ENCODE measurements around the gene KCNE4.

The KCNE4 gene

GRCh38 chr2:223060201-223060825 lies 8.3 kb downstream of the KCNE4 start:
- no peak for ATAC-seq (ENCODE audit: insufficient read depth, low read depth)
- TF ChIP-seq CTCF (IDR thresholded peaks at IDR 0.05; ENCODE audit: borderline replicate concordance, extremely low read depth, low read length, poor library complexity, severe bottlenecking) (no peak), EZH2 (IDR thresholded peaks at IDR 0.05; ENCODE audit: borderline replicate concordance, low read depth, low read length, severe bottlenecking) (no peak)
- H3K4me2 ChIP-seq (ENCODE audit: insufficient read depth, low read length), result no peak overlapping the region
- no peaks in the 10 kb centered on the region for H3K9me3 ChIP-seq (ENCODE audit: insufficient read depth, low read length, severe bottlenecking)
- no peak overlapping the region for H3K27ac ChIP-seq (ENCODE audit: low read length)
- DNase-seq, result no peak
- H3K4me3 ChIP-seq (ENCODE audit: low read depth in 1 of 2, low read length in 2 of 2), result no peak overlapping the region
- no peaks in the 10 kb centered on the region for H4K20me1 ChIP-seq (ENCODE audit: insufficient read depth, low read length)
- no peaks in the 10 kb centered on the region for H3K4me1 ChIP-seq (ENCODE audit: insufficient read depth, low read length)
- H3K27me3 ChIP-seq (ENCODE audit: insufficient read depth, low read length, poor library complexity), result peaks cover 3% of the 10 kb centered on the region
- no peaks in the 10 kb centered on the region for H3K36me3 ChIP-seq (ENCODE audit: insufficient read depth, low read length)
- H3K79me2 ChIP-seq (ENCODE audit: insufficient read depth, low read length), result no peaks in the 10 kb centered on the region
- no peak overlapping the region for H2AFZ ChIP-seq (ENCODE audit: low read depth, low read length)
- no peak overlapping the region for H3K9ac ChIP-seq (ENCODE audit: low read depth, low read length)

- Histone ChIP-seq H3K27ac (ENCODE audit: low read length) (no peak overlapping the region), H2AFZ (ENCODE audit: low read depth, low read length) (no peak overlapping the region), H3K4me3 (ENCODE audit: low read depth in 1 of 2, low read length in 2 of 2) (no peak overlapping the region), H3K79me2 (ENCODE audit: insufficient read depth, low read length) (no peaks in the 10 kb centered on the region), H3K36me3 (ENCODE audit: insufficient read depth, low read length) (no peaks in the 10 kb centered on the region), H3K4me1 (ENCODE audit: insufficient read depth, low read length) (no peaks in the 10 kb centered on the region), H3K9me3 (ENCODE audit: insufficient read depth, low read length, severe bottlenecking) (no peaks in the 10 kb centered on the region), H3K4me2 (ENCODE audit: insufficient read depth, low read length) (no peak overlapping the region), H3K9ac (ENCODE audit: low read depth, low read length) (no peak overlapping the region), H3K27me3 (ENCODE audit: insufficient read depth, low read length, poor library complexity) (peaks cover 3% of the 10 kb centered on the region), H4K20me1 (ENCODE audit: insufficient read depth, low read length) (no peaks in the 10 kb centered on the region)
- DNase-seq (no peak), ATAC-seq (ENCODE audit: insufficient read depth, low read depth) (no peak)
- TF ChIP-seq CTCF (IDR thresholded peaks at IDR 0.05; ENCODE audit: borderline replicate concordance, extremely low read depth, low read length, poor library complexity, severe bottlenecking) (no peak), EZH2 (IDR thresholded peaks at IDR 0.05; ENCODE audit: borderline replicate concordance, low read depth, low read length, severe bottlenecking) (no peak)
Measured at GRCh38 chr2:223062396-223062795, 10.4 kb downstream of the KCNE4 start.

- TF ChIP-seq EZH2 (IDR thresholded peaks at IDR 0.05; ENCODE audit: borderline replicate concordance, low read depth, low read length, severe bottlenecking) (no peak), CTCF (IDR thresholded peaks at IDR 0.05; ENCODE audit: borderline replicate concordance, extremely low read depth, low read length, poor library complexity, severe bottlenecking) (no peak)
- Histone ChIP-seq H2AFZ (ENCODE audit: low read depth, low read length) (no peak overlapping the region), H3K4me2 (ENCODE audit: insufficient read depth, low read length) (no peak overlapping the region), H3K4me3 (ENCODE audit: low read depth in 1 of 2, low read length in 2 of 2) (no peak overlapping the region), H4K20me1 (ENCODE audit: insufficient read depth, low read length) (no peaks in the 10 kb centered on the region), H3K9me3 (ENCODE audit: insufficient read depth, low read length, severe bottlenecking) (no peaks in the 10 kb centered on the region), H3K9ac (ENCODE audit: low read depth, low read length) (no peak overlapping the region), H3K79me2 (ENCODE audit: insufficient read depth, low read length) (no peaks in the 10 kb centered on the region), H3K27ac (ENCODE audit: low read length) (no peak overlapping the region), H3K4me1 (ENCODE audit: insufficient read depth, low read length) (no peaks in the 10 kb centered on the region), H3K36me3 (ENCODE audit: insufficient read depth, low read length) (no peaks in the 10 kb centered on the region), H3K27me3 (ENCODE audit: insufficient read depth, low read length, poor library complexity) (peaks cover 3% of the 10 kb centered on the region)
- DNase-seq, result no peak
- ATAC-seq (ENCODE audit: insufficient read depth, low read depth), result no peak
Measured at GRCh38 chr2:223065107-223065506, 13.1 kb downstream of the KCNE4 start.

All from DND-41 (cell line).